CD4-positive, alpha-beta T cell treated with Interleukin-10 for 1 hour (primary cell): ENCODE data around the gene MRPL50.
"Not testable (repeated sequence)": the region's sequence is repeated elsewhere in the genome, so short reads cannot be mapped to it uniquely, and the experiment has no call there.

Source experiments
- DNase-seq: peaks from one replicate; pipeline ENCODE4 v3.0.0-alpha.2; 2020

MRPL50 gene

DNA sequence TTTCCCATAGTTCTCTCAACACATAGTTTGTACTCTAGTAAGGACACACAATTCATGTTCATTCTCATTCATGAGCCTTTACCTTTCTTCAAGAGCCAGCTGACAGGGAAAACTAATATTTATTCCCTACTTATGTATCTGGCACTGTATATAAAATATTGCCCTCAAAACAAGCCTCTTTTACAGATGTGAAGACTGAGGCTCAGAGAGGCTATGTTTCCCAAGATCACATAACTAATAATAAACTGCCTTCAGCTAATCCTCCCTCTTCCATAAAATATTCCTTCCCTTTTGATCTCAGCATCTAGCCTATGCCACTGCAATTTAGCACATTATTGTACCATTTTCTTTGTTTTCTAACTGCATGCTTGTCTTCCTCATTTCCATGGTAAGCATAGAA, 19.0 kb upstream of the MRPL50 start:
- no peak for DNase-seq

- DNase-seq = no peak
Observed at GRCh38 chr9:101415578-101415977, 17.2 kb upstream of the MRPL50 start.

- no peak for DNase-seq
Observed at GRCh38 chr9:101414839-101415238, 16.4 kb upstream of the MRPL50 start.

- no peak for DNase-seq
Observed at GRCh38 chr9:101409079-101409477, 10.7 kb upstream of the MRPL50 start.

DNA sequence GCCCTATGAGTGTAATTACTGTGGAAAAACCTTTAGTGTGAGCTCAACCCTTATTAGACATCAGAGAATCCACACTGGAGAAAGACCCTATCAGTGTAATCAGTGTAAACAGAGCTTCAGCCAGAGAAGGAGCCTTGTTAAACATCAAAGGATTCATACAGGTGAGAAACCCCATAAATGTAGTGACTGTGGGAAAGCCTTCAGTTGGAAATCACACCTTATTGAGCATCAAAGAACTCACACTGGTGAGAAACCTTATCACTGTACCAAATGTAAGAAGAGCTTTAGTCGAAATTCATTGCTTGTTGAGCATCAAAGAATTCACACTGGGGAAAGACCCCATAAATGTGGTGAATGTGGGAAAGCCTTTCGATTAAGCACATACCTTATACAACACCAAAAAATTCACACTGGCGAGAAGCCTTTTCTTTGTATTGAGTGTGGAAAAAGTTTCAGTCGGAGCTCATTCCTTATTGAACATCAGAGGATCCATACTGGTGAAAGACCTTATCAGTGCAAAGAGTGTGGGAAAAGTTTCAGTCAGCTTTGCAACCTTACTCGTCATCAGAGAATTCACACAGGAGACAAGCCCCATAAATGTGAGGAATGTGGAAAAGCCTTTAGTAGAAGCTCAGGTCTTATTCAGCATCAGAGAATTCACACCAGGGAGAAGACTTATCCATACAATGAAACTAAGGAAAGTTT, 10.1 kb upstream of the MRPL50 start:
- no peak for DNase-seq

- DNase-seq = no peak
Observed at GRCh38 chr9:101403516-101404285, 5.3 kb upstream of the MRPL50 start.

DNA sequence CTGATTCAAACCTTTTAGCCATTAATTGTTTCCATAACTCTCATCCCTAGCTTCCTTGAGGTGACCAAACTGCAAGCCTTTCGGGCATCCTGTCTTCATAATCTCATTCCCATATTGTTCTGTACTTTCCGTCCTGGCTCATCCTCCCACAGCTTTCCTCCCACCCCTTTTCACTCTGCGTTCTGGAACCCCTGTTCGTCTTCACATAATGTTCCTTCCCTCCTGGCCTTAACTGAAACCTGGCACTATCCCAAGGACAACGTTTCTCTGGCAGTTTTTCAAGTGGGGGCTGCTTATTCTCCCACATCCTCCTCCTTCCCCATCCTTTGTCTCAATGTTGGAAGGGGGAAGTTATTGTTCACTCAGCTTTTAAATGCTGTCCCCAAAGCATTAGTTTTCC, 1.7 kb upstream of the MRPL50 start:
- DNase-seq = no peak

GRCh38 chr9:101399643-101399970, 1.2 kb upstream of the MRPL50 start:
- no peak for DNase-seq

DNA sequence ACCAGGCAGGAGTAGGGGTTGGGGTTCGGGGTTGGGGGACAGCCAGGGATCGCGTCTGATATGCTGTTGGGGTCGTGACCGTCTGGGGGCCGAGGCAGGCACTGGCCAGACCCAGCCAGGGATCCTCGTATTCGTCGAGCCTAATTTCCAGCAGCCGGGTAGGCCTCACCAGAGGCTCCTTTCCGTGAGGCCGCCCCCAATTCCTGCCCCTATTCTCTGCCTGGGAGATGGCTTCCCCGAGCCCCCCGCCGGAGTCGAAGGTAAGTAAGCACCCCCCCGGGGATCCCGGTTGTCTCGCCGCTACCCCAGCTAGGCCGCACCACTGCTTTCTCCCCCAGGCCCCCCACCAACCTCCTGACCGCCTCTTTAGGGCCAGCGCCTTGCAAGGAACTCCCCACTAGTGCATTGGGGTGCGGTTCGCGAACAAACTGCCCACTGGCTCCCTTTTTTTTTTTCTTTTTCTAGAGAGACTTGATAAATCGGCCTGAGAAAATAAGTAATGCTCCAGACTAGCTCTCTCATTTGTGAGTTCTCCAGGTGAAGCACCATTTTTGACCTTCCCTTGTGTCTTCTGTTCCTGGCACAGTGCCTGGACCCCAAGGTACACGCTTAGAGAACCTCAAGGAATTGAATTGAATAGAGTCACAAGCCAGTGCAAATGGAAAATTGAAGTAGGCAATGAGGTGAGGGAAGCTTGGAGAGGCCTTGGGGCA, 668 bp upstream of the MRPL50 start:
- no peak for DNase-seq

- DNase-seq = no peak
Observed at GRCh38 chr9:101397746-101398067, 711 bp downstream of the MRPL50 start.

GRCh38 chr9:101394687-101395086, 3.7 kb downstream of the MRPL50 start:
- DNase-seq = no peak

DNA sequence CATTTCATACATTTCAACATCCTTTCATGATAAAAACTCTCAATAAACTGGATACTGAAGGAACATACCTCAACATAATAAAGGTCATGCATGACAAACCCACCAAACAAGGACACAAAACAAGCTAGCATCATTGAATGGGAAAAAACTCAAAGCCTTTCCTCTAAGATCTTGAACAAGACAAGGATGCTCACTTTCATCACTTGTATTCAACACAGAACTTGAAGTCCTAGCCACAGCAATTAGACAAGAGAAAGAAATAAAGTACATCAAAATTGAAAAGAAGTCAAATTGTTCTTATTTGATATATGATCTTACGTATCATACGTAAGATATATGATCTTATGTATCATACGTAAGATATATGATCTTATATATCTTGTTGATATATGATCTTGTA, 5.3 kb downstream of the MRPL50 start:
- DNase-seq = no peak

GRCh38 chr9:101388507-101388993, 9.9 kb downstream of the MRPL50 start:
- DNase-seq = no peak

GRCh38 chr9:101387871-101388506, 10.4 kb downstream of the MRPL50 start:
- DNase-seq = peak; percentile 49

GRCh38 chr9:101384873-101385536, 13.4 kb downstream of the MRPL50 start, which contains the start of gene BAAT:
Gene BAAT, minus strand, starts transcription at chr9:101385006. Its CDS starts 13,602 bp downstream, at chr9:101371404.
- DNase-seq = not testable (repeated sequence)

GRCh38 chr9:101383361-101383760, 15.1 kb downstream of the MRPL50 start:
- no peak for DNase-seq

GRCh38 chr9:101381833-101382342, 16.5 kb downstream of the MRPL50 start:
- no peak for DNase-seq

GRCh38 chr9:101381118-101381517, 17.3 kb downstream of the MRPL50 start:
- DNase-seq = no peak

GRCh38 chr9:101380295-101380694, 18.1 kb downstream of the MRPL50 start:
- no peak for DNase-seq

DNA sequence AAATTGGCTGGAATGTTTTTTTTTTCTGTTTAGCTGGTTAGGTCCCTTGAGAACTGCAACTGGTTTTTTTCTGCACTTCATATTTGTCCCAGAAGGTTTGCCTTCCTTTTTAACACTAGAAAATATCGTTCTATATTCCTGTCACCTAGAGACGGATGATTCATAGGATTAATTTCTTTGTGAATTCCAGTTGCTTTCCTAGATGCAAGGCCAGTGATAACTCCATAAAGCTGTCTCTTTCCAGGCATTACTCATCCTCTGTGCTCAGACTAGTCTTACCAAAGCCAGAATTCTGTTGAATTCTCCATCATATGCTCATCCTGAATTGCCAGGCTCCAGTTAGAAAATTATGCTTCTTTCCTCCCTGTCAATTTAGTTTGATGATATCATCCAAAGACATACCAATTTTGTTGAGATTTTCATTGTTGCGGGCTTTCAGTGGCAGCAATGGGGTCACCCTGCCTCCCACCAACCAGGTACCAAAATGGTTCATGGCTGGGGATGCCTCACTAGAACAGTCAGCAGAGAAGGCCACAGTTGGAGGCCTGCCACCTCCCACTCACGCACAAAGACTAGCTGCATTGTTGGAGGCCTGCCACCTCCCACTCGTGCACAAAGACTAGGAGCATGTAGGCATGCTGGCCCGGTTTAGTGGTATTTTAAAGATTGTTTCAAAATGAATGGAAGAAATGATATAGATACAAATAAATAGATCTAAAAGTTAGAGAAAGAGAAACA, 22.1 kb downstream of the MRPL50 start:
- no peak for DNase-seq

DNA sequence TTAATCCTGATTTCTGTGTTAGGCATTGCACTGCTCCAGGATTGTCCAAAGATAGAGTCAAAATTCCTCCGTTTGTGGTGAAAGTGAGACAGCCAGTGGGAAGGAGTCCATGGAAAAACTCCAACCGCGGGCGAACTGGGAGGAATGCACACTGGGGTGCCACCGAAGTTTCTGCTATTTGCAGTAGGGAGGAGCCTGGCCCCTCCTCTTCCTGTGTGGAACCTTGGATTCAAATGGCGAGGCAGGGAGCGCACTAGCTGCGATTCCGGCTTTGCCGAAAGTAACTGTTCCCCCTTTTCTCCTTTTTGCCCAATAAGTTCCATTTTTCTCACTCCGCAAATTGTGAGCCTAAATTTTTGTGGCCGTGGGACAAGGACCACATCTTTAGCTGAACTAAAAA, 22.9 kb downstream of the MRPL50 start:
- DNase-seq = no peak
